NCI-H524 treated with DMSO at 0.1 percent for 48 hours (cell line): ENCODE results near the gene MAML2.

Experiments used
- DNase-seq: peaks from one replicate; lab custom pipeline; 2025; lab: John Stamatoyannopoulos, UW

The MAML2 gene

DNA sequence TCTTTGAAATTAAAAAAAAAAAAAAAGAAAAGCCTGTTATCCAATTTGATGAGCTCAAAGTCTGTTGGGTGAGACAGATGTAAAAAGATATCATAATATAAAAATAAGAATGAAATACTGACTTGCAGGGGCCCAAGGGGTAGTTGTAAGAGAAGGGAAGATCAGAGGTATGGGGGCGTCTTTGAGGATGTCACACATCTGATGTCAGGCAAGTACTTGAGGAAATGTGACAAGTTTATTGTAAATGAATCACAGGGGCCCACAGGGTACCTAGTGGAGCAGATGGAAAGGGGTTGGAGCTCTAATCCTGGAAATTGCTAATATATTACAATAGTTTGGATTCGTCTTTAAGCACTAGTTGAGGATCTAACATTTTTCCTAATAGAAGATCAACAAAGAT is 131.6 kb downstream of the MAML2 start:
- DNase-seq: no peak

DNA sequence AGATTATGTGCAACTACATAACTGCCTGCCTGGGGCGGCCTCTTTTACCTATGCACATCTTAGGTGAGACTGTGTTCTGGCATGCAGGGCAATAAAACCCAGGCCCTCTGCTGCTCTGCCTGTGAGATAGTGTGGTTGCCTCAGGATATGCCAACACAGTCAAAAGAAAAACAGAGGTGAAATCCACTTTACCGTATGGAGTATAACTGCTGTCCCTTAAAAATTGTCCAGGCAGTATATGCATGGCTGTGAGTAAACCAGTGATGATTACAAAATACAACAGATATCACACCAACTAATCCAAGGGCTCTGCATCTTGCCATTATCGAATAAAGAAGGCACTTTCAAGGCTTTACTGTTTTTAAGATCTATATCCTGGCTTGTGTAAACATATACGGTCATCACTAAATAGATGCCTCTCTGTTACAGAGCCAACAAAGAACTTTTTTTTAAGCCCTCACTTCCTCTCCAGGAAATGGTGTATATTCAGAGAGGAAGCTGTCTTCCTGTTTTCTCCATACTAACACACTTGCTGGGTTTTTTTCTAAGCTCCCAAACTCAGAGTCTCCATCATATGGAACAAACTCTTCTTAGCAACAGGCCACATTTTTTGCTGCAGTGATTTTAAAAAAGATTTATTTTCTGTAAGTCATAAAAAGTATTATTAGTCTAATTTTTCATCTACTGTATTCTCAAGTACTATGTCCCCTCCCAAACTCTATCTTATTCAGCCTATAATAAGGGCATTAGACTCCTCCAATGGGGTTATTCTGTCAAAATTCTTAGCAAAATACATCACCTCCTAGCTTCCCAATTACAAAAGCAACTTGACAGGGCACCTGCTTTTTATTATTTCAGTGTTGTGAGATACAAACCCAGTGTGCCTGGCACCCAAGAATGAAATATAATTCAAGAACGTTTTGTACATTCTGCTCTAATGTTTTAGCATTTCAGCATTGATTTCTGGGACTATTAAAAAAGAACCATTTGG is 135.2 kb downstream of the MAML2 start:
- DNase-seq: no peak

DNA sequence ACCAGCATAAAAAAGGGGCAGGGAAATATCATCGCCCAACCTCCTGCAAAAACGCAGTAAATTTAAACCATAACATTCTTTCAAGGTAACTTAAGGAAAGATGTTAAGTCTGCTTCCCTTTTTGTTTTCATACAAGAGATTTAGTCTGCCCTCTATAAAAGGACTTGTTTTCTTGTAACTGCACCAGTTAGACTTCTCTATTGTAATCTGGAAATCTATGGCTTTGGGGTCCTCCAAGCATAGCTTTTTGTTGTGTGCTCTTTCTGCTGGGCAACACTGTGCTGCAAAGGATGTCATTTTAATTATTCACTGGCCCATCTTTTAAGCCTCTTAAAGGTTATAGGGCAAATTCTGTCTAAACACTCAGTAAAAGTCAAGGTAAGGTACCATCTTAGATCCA is 136.0 kb downstream of the MAML2 start:
- no peak for DNase-seq

DNA sequence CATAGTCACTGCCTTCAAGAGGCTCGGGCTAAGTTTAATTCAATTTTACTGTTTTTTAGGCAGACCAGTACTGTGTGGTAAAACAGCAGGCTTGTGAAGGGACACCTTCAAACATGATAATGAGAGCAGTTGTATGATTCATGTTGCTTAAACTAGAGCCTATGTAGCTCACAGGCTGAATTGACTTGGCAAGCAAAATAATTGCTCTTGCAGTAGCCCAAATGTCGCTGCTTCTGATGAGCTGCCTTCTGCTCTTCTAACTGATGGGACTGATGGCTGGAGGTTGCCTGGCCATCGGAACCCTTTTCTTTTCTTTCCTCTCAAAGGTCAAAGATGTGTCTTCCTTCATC is 137.6 kb downstream of the MAML2 start:
- no peak for DNase-seq

DNA sequence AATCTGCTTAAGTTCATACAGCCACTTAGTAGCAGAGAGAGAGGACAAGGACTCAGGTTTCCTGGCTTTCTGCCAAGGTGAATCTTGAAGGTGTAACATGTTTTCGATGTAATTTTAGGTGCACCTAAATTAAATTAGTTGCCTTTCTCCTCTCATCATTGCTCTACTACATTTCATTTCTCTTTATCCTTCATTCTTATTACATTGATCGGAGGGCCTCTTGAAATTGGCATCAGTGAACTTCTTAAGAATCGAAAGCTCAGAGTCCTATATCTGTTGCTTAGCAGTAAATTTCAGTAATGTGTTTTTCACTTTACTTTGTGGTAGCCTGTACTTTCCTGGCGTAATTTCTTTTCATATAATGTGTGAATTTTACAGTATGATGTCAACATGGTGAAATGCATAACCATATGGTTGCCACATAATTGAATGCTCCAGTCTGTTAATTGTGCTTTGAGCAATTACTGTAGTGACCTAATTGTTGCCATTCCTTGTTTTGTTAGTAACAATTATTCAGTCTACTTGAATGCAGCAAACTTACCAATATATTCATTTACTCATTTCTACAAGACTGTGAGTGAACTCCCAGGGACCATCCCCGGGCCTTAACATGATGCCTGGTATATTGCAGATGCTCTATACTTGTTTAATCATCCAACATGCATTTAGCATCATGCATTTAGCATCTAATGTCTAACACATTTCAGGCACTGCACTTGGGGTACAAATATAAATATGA is 138.1 kb downstream of the MAML2 start:
- no peak for DNase-seq

GRCh38 chr11:96204366-96204659 is 138.7 kb downstream of the MAML2 start:
- DNase-seq: no peak

DNA sequence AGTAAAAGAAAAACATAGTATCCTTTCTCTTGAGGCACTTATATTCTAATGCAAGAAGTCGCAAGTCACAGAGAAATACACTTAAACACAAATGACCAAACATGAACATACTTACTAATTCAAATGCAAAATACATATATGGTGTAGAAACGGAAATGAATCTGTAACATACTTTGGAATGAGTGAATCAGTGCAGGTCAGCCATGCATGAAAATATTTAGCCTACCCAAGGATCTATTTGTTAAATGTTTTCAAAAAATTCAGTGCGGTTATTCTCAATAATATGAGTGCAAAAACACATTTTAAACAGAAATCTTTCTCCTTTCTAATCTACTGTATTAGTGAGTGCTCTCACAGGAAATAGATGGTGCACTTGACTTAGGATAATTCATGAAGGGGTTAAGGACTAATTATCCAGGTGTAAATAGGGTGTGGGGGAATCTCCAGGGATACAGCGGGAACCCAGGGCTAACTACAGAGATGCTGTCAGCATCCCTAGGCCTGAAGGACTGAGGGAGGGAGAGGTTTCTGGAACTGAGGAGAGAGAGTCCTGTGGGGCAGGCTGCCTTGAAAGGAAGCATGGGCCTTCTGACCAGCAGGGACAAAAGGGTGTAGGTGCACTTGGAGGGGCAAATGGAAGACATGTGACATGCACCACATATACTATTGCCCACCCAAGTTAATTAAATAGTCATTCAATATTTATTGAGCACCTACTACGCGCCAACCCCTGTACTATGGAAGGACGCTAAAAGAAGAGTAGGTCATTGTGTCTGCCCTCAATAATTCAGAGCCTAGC is 139.2 kb downstream of the MAML2 start:
- no peak for DNase-seq

DNA sequence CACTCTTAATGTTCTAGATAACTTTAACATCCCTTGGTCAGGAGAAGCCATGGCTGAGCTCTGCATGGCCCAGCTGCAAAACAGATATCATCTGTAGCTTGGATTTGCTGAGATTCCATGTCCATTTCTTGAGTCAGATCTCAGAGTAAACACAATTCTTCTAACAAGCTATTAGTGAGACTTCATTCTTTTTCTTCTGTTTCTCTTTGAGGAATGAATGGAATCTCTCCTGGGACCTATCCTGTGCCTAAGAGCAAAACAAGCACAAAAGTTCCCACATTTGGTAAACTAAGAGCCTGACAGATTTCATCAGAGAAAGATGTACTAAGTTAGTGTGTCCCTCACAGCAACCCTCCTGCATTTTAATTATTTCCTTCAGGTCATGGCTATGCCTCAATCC is 142.8 kb downstream of the MAML2 start:
- DNase-seq: no peak

DNA sequence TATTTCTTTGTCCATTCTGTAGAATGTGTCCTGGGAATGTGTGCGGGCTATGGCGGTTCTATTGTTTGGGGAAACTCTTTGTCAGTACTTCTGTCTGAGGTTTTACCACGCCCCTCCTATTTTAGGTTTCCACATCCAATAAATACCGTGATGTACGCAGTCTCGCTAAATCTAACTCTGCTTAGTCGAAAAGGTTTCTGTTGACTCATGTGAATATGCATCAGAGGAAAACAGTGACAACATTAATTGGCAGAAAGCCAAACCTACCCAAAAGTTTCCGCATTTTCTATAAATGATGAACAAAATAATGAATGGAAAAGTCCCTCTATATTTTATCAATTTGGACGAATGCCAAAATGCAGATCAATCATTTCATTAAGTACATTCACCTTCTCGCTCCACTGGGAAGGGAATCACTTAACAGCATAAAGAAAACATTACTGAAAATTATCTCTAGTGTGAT is 143.4 kb downstream of the MAML2 start:
- DNase-seq: no peak

- no peak for DNase-seq
These were observed 144.9 kb downstream of the MAML2 start for GRCh38 chr11:96197801-96198701.

DNA sequence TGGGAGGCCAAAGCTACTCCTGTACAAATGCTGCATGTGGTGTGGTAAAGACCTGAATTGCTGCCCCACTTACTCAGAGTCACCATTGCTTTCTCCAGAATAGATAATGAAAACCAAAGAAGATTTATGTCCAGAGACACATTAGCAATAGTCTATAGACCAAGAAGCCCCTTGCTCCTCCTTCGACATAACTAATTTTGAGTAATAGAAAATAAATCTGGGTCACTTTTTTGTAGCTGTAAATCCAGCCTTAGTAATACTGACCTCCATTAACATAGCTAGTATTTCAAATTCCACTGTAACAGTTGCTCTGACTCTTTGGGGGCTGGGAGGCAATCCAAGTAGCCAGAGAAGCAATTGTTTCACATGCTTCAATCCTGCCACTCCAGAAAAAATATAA is 145.9 kb downstream of the MAML2 start:
- DNase-seq: no peak

DNA sequence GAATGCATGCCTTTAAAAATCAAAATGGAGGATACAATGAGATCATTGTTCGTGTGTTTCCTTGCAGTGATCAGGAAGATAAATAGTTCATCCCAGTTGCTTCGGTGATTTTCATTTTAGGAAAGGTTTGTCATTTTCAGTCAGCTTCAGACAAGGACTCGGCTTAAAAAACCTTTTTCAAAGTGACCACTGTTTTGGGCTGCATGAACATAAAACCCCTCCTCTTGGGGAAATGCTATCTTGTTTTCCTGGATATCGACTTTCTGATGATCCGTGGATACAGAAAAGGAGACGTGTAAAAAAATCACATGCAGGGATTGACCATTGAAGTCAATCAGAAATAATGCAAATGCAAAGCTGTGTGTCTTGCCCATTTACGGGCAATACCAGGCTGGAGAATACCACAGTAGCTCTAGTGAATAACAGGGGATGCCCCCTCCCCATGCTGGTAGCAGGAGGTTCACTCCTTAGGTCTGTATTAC is 146.8 kb downstream of the MAML2 start:
- no peak for DNase-seq

DNA sequence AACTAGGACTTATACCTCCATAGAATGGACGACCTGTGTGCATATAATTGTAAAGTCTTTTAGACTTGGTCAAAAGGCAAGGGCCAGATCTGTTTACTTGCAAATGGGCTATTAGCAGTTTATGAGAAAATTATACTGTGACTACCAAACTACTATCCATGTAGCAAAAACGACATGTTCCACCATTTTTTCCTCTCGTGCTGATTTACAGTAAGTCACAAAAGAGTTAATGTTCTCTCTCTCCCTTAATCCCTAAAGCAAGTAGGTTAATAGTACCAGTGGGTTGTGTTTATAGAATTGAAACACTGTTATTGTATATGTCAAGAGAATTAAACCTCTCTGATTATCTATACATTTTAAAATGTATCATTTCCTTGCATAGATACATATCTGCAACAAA is 147.3 kb downstream of the MAML2 start:
- no peak for DNase-seq

DNA sequence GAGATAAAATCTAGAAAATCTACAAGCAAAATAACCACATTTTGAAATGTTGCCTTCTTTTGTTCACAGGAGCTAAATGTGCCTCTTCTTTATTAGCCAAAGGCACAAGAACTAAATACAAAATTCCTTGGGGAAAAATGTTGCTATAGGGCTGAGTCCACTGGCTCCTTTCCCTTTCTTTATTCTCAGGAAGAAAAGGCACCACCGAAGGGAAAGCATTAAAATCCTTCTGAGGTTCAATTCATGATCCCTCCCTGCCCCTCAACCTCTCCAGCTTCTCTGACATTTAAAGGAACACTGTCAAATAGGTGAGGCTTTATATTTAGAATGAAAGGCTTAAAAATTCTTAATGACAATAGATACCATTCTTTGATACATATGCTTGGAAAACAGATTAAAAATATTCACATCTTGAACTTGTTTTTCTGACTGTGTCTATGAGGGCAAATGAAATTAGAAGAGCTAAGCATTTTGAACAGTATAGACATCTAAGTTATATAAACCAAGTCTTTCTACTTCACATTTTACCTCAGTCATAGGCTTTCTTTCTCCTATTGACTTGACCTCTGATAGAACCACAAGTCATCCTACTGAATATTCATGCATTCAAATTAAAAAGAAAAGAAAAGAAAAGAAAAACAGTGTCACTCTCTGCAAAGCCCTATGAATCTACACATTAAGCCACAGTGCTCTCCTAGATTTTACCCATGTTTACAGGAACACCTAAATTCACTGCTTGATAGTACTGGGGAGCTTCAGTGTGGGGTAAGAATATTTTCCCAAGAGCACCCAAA is 148.2 kb downstream of the MAML2 start:
- DNase-seq: no peak

DNA sequence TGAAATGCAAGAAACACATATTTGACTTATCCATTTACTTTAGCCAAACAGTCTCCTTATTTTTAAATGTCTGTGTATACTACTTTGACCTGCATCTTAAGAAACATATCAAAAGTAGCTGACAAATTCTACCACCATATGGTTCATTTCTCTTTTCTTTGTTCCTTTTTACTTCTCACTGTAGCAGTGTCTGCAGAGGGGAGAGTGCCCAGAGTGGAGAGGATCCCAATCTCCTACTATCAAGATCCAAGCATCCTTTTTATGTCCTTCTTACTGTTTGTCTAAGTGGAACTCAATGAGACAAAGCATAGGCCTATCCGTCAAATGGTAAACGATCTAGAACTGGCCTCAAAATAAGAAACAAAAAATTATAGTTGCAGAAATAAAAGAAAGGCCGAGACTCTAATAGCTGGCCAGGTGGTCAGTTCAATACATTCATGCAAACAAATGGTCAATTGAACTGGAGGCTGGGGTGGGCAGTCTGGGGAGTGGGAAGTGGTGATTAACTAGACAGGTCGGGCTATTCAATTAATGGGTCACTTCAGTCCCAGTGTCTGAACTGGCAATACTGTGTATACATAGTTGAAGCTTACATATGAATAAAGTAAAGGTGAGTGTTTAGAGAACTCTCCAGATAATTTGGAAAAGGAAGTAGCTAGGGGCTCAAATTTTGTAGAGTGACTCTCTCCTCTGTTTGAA is 149.1 kb downstream of the MAML2 start:
- DNase-seq: no peak

DNA sequence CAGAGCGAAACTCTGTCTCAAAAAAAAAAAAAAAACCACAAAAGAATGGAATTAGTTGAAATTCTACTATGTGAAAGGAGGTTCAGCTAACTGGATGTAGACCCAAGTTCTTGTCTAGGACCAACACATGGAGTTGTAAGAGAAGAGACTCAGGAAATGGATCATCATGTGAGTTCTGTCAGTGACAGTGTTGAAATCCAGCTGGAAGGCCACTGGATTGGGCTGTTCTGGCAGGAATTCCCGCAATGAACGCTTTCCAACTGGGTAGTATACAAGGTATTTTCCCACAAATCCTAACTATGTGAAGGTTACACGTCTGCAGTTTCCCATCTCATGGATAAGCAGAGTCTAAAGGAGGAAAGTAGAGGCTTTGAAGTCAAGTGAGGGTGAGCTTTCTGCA is 151.2 kb downstream of the MAML2 start:
- no peak for DNase-seq

- DNase-seq: no peak
These were observed 153.6 kb downstream of the MAML2 start for GRCh38 chr11:96189351-96189750.

DNA sequence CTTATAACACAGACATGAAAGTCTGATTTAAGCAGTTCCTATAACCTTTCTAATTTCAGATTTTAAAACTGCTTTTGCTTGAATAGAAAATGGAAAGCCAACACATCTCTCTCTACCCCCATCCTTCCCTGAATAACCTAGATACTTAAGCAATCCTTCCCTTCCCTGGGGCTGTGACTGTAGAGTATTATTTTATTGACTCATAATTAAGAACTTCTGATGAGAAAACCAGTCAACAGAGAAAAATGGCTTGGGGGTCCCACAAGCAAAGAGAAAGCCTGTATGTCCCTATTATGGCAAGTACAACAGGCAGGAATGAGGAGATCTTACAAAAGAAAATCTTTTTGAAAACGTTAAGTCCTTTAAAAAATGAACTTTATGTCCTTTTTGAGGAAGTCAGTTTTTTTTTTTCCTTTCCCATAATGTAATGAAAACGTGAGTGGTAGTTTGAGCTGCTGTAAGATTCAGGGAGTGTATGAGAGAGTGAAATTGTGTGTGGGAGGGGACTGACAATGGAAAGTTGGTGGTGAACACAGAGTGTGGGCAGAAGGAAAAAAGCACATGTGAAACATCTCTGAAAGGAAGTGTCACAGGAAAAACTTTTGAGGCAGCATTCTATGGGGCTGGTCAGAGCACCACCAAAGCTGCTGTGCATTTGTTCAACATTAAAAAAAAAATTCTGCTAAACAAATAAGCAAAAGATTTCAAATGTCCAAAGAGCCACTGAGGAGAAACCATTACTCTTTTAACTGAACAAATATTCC is 154.6 kb downstream of the MAML2 start:
- no peak for DNase-seq

GRCh38 chr11:96187822-96188221 is 155.2 kb downstream of the MAML2 start:
- DNase-seq: no peak
